Fibroblast of the conjunctiva (primary cell): ENCODE data around the gene COPS6.

ENCODE experiments used
- DNase-seq: peaks from one replicate; pipeline ENCODE4 v3.0.0-alpha.2; 2010; ENCODE audit warnings: low read depth

The COPS6 gene

DNA sequence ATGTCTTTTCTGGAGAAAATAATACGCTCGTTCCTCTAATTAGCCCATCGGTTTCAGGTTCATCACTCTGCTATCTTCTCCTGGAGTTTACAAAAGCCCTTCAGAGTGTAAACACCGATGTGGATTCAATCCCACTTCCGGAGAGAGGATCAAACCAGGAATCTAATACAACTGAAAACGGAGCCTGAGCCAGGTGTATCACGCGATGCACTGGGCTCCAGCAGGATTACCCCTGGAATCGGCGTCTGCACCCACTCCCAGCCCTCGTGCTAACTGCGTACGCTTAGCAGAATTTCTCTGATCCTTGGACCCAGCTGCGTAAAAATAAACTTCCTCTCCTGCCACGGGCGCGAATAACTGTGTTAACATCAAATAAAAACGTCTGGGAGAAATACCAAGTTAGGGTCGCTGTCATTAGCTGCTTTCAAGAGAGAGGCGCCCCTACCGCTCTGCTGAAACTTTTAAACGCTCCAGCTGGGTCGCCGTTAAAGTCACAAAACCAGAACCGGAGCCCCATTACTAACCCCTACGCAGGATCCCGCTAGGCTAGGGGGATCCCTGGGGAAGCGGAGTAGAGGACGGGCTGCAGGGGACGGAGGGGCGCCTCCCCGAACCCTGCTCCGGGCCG is 7.7 kb upstream of the COPS6 start:
- DNase-seq, result no peak

DNA sequence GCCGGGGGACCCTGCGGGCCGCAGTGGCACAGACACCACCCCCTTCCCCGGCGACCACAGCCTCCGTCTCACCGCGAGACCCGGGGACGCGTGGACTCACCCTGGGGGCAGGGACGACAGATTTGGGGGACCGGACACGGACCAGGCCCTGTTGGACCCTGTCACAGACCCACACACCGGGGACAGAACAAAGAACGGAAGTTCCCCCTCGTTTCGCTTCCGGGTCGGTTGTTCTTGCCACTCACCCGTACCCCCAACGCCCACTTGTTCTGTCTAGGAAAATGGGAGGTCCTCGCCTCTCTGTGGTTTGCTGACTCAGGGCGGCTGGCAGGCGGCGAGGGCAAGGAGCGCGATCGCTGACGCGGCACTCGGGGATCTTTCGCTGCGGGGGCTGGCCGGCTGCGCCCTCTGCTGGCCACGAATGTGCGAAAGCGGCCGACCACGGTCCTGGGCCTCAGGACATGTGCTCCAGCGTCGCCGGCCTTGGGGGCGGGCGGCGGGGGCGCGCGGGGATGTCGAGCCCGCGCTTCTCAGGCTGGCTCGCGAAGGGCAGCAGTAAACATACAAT is 7.2 kb upstream of the COPS6 start, which contains the start of gene ZNF3:
ZNF3 (minus strand) TSS at position 189 of the 568 bp plus-strand sequence. CDS start 4,366 bp downstream, outside the sequence.
- peak; percentile 98 for DNase-seq

DNA sequence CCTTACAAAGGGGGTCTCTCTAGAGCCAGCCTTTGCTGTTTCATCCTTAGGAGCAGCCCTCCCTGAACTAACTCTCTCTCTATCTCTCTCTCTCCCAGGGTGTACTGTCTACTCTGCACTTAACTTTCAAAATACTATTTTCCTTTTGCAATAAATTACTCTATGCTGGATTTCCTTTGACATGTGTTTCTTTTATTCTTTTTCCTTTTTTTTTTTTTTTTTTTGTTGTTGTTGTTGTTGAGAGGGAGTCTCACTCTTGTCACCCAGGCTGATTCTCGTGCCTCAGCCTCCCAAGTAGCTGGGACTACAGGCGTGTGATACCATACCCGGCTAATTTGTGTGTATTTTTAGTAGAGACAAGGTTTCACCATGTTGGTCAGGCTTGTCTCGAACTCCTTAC is 5.8 kb upstream of the COPS6 start:
- DNase-seq, result no peak

DNA sequence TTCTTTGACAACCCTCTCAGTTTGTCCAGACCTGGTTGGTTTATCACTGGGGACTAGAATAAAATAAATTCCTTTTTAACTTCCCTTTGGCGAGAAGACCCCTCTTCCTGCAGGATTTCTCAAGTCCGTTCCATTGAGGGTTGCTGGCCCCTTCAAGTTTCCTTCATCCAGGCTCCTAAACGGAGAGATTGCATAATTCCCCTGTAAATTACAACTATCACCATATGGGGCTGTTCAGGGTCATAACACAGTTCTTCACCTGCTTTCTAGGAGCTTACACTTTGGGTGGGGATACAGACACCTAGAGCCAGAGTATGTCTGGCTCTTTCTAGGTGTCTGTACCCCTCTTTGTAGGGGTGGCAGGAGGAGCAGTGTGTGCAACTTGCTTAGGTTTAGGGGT is 3.3 kb upstream of the COPS6 start:
- no peak for DNase-seq

DNA sequence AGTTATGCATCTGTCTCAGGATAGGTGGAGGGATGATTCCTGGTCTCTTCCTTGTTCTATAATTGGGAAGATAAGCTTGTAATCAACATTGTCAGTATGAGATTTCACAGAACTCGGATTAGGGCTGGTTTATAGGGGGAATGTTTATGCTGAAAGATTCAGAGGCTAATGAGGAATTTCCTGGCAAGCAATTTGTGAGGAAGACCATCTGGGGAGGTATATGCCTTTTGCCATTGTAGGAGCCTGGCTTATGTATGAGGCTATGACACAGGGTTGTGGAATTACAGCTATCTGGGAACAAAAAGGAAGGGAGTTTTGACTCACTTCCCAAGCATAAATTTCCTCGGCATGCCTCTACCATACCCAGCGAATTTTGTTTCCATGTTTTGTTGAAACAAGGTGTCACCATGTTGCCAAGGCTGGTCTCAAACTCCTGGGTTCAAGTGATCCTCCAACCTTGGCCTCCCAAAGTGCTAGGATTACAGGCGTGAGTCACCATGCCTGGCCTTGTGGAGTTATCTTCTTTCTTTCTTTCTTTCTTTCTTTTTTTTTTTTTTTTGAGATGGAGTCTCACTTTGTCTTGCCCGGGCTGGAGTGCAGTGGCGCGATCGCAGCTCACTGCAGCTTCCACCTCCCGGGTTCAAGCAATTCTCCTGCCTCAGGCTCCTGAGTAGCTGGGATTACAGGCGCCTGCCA is 1.6 kb upstream of the COPS6 start:
- DNase-seq, result peak; percentile 60

DNA sequence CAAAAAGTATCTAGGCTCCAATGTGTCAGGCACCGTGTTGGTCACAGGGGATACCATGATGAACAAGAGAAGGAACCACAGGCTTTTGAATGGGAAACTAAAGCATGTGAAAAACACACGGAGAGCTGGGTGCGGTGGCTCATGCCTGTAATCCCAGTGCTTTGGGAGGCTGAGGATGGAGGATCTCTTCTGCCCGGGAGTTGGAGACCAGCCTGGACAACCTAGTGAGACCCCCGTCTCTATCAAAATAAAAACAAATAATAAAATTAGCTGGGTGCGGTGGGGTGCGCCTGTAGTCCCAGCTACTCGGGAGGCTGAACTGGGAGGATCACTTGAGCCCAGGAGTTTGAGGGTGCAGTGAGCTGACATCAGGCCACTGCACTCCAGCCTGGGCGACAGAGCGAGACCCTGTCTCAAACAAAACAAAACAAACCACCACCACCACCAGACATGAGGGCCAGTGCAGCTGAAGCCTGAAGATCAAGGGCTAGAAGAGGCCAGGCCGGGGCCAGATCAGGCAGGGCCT is 611 bp upstream of the COPS6 start:
- DNase-seq, result no peak

DNA sequence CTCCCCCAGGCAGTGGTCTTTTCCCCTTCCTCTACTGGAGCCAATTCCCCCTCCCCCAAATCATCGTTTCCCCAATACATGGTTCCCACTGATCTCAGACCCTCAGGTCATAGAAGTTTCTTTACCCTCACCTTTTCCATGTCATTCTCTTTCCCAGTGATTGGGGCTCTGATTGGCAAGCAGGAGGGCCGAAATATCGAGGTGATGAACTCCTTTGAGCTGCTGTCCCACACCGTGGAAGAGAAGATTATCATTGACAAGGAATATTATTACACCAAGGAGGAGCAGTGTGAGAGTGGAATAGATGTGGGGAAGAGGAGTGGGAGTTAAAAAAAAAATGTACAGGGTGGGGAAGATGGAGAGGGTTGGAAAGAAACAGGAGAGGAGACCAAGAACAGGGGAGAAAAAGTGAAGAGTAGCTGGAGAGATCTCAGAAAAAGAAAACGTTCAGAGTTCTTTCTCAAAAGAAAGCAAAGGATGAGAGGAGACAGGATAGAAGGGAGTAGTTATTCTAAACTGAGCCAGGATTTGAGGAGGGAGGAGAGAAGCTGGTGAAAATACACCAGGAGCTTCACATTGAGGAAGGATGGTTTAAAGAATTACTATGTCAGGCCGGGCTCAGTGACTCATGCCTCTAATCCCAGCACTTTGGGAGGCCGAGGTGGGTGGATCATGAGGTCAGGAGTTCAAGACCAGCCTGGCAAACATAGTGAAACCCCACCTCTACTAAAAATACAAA is 858 bp downstream of the COPS6 start:
- no peak for DNase-seq

DNA sequence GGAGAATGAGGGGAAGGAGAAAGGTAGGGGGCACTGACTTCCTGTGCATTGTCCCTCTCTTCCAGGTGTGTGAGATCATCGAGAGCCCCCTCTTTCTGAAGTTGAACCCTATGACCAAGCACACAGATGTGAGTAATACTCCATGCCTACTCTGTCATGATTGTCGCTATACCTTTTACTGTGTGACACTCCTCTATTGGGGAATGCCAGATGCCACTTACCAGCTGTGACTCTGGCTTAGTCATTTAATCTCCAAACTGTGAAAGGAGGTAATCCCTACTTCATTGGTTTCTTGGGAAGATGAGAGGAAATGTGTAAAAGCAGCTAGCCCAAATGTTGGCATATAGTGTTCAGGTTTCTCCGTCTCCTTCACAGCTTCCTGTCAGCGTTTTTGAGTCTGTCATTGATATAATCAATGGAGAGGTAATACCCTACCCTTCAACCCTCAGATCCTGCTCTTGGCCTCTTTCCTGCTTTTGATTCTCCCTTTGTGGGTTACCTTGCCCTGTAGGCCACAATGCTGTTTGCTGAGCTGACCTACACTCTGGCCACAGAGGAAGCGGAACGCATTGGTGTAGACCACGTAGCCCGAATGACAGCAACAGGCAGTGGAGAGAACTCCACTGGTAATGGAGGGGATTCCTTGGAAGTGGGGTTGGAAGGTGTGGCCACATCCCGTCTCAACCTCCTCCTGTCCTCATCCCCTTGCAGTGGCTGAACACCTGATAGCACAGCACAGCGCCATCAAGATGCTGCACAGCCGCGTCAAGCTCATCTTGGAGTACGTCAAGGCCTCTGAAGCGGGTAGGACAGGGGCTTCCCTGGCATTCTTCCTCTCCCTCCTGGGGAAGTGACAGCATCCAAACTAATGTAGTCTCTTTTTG is 2.0 kb downstream of the COPS6 start:
- DNase-seq, result no peak

DNA sequence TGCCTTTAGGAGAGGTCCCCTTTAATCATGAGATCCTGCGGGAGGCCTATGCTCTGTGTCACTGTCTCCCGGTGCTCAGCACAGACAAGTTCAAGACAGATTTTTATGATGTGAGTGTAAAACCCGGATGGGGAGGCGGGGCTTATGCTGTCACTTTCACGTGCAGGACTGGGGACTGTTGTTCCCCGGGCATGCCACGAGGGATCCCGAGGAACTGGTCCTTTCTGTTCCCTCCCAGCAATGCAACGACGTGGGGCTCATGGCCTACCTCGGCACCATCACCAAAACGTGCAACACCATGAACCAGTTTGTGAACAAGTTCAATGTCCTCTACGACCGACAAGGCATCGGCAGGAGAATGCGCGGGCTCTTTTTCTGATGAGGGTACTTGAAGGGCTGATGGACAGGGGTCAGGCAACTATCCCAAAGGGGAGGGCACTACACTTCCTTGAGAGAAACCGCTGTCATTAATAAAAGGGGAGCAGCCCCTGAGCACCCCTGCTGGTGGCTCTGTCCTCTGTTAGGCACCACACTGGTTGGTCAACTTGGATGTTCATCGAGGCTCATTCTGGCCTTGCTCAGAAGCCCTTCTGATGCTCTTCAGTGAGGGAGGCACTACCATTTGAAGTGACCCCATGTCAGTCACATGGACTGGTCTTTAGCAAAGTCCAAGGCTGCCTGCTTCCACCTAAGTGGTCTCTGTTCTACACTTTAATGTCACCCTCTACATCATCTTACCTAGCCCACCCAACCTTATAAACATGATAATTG is 2.8 kb downstream of the COPS6 start:
- DNase-seq, result no peak

DNA sequence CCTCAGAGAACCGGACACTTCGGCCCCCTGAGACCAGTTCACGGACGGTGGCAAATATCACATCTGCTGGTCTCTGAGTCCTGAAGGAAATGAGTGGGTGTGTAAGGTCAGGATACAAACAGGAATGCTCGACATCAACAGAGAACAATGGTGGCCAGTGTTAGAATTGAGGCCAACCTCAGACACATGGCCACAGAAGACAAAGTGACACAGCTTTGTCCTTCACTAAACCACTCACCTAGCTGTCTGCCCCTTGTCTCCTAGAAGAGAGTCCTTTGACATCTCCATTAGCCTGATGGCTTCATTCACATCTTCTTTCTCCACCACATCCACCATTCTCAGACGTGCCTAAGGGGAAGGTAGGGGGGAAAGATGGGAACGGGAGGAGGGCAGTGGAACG is 4.3 kb downstream of the COPS6 start:
- no peak for DNase-seq

DNA sequence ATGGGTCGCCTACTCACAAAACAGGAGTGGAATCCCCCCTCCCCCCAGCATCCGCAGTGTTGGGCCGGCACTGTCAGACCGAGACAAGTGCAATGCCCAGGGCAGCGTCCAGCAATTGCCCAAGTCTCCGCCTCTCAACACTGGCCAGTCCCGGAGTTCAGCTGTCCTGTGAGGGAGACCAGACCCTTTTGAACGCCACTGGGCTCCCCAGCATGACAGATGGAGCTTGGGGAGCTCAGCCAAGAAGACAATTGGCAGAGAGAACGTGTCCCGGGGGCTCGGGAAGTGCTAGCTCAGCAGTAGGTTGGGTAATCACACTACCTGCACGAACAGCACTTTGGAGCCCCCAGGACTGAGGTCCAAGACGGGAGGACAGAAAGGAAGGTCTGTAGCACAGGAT is 4.7 kb downstream of the COPS6 start:
- no peak for DNase-seq

DNA sequence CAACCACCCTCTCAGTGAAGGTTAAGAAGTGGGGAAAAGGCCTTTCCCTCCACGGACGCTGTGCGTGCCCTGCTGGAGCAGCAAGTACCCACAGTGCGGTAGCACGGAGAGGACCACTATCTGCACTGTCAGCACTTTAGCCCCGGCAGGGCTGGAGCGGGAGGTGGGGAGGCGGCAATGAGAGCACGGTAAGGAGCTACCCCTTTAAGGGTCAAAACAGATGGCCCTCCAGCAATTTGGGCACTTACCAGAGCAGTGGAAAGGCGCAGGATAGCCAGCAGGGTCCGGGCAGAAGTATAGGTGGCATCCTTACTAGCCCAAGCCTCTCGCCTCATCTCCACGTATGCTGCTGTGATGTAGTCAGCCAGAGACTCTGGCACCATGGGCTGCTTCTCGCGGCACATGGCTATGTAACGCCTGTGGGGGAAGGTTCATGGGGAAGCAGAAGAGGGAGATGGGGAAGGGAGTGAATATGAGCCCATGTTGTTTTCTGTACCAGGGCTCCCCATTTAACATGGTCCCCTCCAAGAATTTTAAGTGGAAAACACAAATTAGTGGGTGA is 5.2 kb downstream of the COPS6 start:
- DNase-seq, result no peak

DNA sequence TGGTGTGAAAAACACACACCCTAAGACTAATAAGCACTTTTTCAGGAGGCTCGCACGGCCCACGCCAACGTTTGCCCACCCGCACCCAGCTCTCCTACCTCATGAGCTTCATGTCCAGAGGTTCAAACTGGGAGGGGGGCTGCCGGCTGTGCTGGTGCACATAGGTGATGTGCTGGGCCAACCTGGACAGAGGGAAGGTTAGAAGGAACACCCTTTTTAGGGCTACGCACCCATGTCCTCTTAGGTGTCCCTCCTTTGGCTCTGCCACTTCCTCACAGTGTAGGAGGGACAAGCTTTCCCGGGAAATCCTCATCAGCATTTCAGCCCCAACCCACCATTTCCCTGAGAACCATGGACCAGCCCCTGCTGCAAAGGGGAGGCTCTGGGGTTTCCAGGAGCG is 6.5 kb downstream of the COPS6 start:
- no peak for DNase-seq

DNA sequence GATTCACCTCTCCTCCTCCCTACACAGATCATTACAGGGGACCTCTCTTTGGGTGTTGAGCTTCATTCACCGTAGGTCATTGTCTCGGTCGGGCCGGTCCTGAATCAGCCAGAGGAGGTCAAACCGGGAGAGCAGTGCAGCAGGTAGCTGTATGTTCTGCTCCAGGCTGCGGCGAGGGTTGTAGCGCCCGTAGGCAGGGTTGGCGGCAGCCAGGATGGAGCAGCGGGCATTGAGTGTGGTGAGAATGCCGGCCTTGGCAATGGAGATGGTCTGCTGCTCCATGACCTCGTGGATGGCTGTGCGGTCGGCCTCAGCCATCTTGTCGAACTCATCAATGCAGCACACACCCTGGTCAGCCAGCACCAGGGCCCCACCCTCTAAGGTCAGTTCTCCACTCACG is 6.9 kb downstream of the COPS6 start:
- no peak for DNase-seq

DNA sequence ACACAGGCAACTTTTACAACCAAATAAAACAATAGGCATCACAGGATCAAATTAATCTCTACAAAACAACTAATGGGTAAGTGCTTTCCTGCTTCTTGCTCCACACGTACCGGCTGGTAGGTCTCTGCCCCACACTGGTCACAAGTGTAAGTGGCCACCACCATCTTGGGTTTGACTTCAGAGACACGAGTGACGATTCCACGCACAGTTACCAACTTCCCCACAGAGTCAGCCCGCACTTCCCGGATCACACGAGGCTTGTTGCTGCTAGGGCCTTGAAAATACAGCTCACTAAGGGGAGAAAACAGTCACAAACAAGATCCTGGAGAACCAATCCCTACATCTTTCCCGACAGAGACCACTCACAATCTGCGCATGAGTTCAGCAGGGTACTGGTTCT is 10.1 kb downstream of the COPS6 start:
- DNase-seq, result no peak

DNA sequence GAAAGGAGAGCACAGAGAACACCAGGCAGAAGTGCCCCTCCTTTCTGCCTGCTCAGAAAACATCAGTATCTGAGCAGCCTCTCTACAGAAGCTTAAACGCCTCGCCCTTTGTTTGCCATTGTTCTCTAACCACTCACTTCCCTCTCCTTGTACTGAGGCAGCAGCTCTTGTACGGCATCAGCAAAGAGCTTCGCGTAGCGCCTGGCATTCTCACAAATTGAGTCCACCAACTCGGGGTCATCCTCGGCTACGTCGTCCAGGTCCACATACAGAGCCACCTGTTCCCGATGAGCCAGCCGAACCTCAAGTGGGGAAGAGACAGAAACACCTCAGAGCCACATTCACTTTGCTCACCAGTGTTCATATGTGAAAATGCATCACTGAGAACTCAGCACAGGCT is 10.7 kb downstream of the COPS6 start:
- no peak for DNase-seq

DNA sequence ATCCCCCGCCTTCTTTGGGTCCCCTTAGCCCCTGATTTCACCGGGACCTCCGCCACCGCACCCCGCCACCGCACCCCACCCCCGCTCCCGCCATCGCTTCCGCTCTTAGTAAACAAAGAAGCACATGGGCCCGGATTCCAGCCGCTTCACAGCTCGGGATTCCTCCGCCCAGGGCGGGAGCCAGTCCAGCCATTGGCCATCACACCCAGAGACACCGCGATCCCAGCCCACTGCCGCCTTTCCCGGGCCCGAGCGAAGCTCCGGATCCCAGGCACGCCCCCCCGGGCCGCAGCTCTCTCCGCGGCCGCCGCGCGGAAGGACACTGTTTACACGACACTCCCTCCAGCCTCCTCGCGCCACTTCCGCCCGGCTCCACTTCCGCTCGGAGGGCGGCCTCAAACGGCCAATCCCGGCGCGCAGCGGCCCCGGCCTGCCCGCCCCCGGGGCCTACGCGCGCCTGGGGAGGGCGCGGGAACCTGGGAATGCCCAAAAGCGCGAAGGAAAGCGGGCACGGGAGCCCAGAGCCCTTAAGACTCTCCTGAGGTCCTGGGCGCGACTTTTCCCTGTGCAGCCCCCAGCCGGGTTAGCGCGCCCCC is 11.7 kb downstream of the COPS6 start:
- peak; percentile 88 for DNase-seq

DNA sequence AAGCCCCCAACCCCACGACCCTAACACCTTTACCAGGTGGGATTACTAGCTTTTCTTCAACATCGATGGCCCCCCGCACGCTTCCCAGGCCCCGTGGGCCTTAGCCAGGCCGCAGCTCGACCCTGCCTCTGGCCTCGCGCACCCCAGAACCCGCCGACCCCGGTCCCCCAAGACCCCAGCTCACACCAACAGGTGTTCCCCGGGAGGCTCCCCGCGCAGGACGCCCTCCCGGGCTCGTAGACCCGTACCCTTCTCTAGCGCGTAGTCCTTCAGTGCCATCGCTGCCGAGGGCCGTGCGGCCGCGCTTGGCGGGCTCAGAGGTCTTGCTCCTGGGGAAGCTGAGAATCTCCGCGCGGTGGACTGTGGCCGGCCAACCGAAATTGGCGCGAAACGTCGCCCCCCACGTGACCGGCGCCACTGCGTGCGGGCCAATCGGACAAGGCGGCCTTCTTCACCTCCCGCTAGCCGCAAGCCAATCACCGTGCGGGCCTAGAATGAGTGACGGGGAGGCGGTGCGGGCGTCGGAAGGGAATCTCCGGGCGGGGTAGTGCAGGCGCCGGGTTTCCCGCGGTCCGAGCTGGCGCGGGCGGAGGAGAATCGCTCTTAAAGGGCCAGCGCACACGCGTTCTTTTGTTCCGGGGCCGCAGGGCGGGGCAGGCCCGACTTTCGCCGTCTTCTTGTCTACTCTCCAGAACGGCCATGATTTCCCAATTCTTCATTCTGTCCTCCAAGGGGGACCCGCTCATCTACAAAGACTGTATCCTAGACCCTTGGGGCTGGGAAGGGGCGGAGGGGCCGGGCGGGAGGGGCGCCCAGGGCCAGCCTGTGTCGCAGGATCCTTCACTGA is 12.5 kb downstream of the COPS6 start, which contains the start of the genes AP4M1 and MCM7:
AP4M1 (plus strand) TSS at position 628 of the 847 bp plus-strand sequence; CDS start at position 700, 72 bp downstream.
MCM7 (minus strand) TSS at position 382 of the 847 bp plus-strand sequence; CDS start at position 279, 103 bp downstream.
- DNase-seq, result peak; percentile 97
